NCI-H1694 (cell line): ENCODE measurements around the gene NUP210L.
"Not testable (repeated sequence)": the region's sequence is repeated elsewhere in the genome, so short reads cannot be mapped to it uniquely, and the experiment has no call there.

Experiments
- DNase-seq: peaks from one replicate; lab custom pipeline; 2025; lab: John Stamatoyannopoulos, UW

NUP210L gene

GRCh38 chr1:154097873-154098272 lies 57.0 kb downstream of the NUP210L start:
- no peak for DNase-seq

GRCh38 chr1:154095456-154096060 lies 59.3 kb downstream of the NUP210L start:
- no peak for DNase-seq

DNA sequence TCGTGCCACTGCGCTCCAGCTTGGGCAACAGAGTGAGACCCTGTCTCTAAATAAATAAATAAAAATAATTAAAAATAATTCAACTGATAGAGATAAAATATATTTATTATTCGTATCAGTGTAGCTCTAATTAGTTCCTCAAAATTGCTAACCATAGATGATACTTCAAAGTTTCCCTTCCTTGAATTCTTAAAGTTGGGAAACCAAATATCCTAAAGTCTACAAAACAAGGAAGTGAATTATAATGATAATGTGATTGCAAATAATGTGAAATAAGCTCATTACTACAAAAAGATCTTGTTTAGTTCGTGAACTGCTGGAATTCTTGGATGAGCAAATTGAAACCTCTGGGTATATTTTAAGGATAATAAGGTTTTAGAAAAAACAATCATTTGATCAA lies 60.5 kb downstream of the NUP210L start:
- DNase-seq: no peak

GRCh38 chr1:154093699-154094098 lies 61.2 kb downstream of the NUP210L start:
- no peak for DNase-seq

GRCh38 chr1:154091706-154092105 lies 63.2 kb downstream of the NUP210L start:
- no peak for DNase-seq

DNA sequence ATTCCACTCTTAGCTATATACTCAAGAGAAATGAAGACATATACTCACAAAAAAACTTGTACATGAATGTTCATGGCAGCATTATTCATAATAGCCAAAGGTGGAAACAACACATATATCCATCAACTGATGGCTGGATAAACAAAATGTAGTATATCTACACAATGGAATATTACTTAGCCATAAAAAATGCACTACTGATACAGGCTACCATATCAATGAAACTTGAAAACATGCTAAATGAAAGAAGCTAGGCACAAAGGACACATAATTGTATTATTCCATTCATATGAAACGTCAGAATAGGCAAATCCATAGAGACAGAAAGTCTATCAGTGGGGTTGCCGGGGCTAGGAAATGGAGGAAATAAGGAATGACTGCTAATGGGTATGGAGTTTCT lies 67.3 kb downstream of the NUP210L start:
- no peak for DNase-seq

GRCh38 chr1:154083057-154083456 lies 71.8 kb downstream of the NUP210L start:
- DNase-seq: not testable (repeated sequence)

DNA sequence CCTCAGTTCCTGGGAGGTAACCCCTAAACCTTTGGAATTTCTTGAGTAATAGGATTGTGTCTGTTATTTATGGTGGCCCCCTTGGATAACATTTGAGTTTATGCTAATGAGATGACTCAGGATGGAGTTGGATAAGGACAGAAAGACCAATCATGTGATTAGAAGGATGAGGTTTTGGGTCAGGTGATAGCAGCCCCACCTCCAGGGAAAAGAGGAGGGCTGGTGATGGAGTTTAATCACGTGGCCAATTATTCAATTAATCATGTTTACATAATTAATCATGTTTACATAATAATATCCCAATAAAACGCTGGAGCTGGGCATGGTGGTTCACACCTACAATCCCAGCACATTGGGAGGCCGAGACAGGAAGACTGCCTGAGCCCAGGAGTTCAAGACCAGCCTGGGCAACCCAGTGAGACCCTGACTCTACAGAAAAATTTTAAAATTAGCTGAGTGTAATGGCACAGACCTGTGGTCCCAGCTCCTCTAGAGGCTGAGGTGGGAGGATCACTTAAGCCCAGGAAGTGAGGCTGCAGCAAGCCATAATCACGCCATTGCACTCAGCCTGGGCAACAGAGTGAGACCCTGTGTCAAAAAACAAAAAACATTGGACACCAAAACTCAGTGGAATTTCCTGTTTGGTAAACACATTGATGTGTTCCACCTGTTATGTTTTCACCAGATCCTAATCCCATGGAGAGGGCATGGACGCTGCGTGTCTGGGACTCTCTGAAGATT lies 73.3 kb downstream of the NUP210L start:
- no peak for DNase-seq

DNA sequence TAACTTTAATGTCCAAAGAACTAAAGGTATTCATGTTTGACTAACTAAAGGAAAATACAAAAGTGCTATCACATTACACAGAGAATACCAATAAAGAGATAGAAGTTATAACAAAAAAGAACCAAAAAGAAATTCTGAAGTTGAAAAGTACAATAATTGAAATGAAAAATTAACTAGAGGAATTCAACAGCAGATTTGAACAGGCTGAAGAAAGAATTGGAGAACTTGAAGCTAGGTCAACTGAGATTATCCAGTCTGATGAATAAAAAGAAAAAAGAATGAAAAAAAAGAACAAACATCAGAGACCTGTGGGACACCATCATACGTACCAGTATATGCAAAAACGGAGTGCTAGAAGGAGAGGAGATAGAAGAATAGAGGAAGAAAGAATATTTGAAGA lies 78.5 kb downstream of the NUP210L start:
- no peak for DNase-seq

GRCh38 chr1:154075746-154076145 lies 79.1 kb downstream of the NUP210L start:
- DNase-seq: no peak

GRCh38 chr1:154062309-154062708 lies 92.6 kb downstream of the NUP210L start:
- DNase-seq: no peak

DNA sequence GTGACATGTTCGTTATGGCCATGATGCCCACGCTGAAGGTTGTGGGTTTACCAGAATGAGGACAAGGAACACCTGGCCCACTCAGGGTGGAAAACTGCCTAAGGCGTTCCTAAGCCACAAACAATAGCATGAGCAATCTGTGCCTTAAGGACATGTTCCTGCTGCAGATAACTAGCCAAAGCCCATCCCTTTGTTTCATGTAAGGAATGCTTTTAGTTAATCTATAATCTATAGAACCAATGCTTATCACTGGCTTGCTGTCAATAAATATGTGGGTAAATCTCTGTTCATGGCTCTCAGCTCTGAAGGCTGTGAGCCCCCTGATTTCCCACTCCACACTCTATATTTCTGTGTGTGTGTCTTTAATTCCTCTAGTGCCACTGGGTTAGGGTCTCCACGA lies 107.4 kb downstream of the NUP210L start:
- not testable (repeated sequence) for DNase-seq

DNA sequence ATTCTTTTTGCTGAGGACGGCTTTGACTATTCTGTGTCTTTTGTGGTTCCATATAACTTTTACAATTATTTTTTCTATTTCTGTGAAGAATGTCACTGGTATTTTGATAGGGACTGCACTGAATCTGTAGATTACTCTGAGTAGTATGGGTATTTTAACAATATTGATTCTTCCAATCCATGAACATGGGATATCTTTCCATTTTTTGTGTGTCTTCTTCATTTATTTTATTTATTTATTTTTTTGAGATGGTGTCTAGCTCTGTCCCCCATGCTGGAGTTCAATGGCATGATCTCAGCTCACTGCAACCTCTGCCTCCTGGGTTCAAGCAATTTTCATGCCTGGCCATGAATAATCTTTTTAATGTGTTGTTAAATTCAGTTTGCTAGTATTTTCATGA lies 121.2 kb downstream of the NUP210L start:
- not testable (repeated sequence) for DNase-seq

- DNase-seq: no peak
These were observed 134.9 kb downstream of the NUP210L start for GRCh38 chr1:154019940-154020339.

DNA sequence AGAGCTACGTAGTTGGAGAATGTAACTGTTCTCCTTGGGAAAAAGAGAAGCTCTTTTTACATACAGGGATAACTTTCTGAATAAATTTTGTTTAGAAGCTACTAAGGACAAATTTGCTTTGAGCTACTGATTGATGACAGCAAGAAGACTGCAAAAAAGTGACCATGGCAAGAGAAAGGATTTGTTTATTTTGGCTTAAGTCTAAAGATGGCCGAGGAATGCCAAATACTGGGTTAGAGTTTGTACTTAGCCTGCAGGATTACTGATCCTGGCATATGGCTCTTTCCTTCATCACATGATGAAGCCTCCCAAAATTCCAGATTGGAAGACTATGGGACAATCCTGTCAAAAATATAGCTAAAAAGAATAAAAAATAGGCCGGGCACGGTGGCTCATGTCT lies 135.6 kb downstream of the NUP210L start:
- no peak for DNase-seq

DNA sequence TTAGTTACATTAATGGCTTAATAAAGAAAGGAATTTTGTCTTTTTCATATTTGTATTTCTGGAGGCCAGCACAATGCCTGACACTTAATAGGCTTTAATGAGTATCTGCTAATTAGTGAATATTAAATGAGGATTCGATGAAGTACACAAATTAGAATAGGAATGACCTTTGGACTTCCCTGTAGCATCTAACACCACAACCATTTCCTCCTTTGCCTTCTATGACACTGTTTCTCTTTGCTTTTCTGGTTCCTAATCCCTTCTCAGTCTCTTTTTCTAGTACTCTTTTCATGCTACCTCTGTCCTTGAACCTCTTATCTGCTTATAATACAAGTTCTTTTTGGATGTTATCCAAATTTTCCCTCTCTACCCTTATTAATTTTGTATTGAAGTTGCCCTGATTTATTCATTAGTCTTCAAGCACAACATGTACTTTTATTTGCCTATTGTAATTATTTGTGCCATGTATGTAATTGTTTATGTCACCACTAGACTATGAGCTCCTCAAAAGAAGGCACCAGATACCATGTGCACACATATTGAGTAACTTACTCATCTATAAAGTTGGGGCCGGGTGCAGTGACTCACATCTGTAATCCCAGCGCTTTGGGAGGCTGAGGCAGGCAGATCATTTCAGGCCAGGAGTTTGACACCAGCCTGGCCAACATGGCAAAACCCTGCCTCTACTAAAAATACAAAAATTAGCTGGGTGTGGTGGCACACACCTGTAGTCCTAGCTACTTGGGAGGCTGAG lies 140.5 kb downstream of the NUP210L start:
- DNase-seq: no peak

DNA sequence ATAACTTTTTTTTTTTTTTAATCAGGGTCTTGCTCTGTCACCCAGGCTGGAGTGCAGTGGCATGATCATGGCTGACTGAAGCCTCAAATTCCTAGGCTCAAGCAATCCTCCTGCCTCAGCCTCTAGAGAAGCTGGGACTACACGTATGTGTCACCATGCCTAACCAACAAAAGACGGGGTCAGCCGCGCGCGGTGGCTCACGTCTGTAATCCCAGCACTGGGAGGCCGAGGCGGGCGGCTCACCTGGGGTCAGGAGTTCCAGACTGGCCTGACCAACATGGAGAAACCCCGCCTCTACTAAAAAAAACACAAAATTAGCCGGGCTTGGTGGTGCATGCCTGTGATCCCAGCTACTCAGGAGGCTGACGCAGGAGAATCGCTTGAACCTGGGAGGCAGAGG lies 142.3 kb downstream of the NUP210L start:
- DNase-seq: not testable (repeated sequence)

DNA sequence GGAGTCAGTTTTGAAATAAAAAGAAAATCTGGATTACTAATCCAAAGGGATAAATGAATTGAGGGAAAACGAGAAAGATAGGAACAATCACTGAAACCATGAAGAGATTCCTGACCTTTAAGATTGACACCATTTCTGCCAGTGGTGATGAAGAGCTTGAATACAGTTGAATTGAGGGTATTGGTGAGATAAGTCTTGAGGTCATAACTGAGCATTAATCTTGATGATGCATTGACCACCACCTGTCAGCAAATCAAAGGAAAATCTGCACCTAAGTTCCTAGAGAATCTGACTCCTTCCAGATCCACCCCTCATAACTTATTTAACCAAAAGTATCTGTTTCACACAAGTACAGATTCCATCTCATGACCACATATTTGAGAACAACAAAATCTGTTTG lies 142.7 kb downstream of the NUP210L start:
- DNase-seq: no peak

GRCh38 chr1:154006136-154006535 lies 148.7 kb downstream of the NUP210L start:
- DNase-seq: no peak

GRCh38 chr1:154000420-154000819 lies 154.5 kb downstream of the NUP210L start:
- no peak for DNase-seq

- not testable (repeated sequence) for DNase-seq
These were observed 158.0 kb downstream of the NUP210L start for GRCh38 chr1:153996882-153997281.

- DNase-seq: no peak
These were observed 159.2 kb downstream of the NUP210L start for GRCh38 chr1:153995640-153996039.

DNA sequence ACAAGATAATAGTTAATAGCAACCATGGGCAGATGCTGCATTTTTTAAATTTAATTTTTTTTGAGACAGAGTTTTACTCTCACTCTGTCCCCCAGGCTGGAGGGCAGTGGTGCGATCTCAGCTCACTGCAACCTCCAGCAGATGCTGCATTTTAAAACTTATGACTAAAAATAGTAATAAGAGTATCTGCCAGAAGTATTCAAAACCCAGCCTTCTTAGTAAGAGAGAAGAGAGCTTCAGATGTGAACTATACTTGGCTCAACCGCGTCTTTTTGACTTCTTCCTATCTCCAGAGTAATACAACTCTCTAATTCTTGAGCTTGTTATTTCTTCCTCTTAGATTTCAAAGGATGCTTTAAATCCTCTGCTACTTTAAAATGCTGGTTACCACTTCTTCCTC lies 159.7 kb downstream of the NUP210L start:
- DNase-seq: no peak
